K562 (cell line): ENCODE data around the gene CDCA3. TPM values are rescaled to one million over a fixed set of nuclear protein-coding genes. Genes with fewer than 3 reads are reported as not detected.

Experiments
- ATAC-seq: fragments of 200-7000 bp; cut with Tn5 transposase; 3 replicates; pipeline ENCODE4 v1.9.1; 2020; ENCODE audit warnings: moderate library complexity
- BruUV-seq: library from RNA; stranded (reverse); fragments of 400-500 nt; replicated peaks from 2 replicates; lab custom pipeline; 2021; lab: Mats Ljungman, UMichigan
- CTCF ChIA-PET: fragments of 300-600 bp; formaldehyde crosslinking; extraction: SDS; loops from one replicate; lab custom pipeline; 2021; ENCODE audit warnings: low intra/inter-chr PET ratio; lab: Yijun Ruan, JAX
- POLR2A ChIA-PET: fragments of 300-600, 350-650 bp; sonication (Branson Sonifier 250); formaldehyde crosslinking; extraction: SDS; loops from one replicate; lab custom pipeline; 2021; ENCODE audit warnings: antibody characterized with exemption, inconsistent platforms; lab: Yijun Ruan, JAX
- DNase-seq, 4 experiments: peaks; one replicate each; pipeline versions ENCODE4 v3.0.0 to v3.0.0-alpha.2; 2011 to 2018; ENCODE audit warnings: low spot score in 3 of 4, mixed read lengths in 3 of 4; ENCODE audit errors: extremely low read depth in 1 of 4
- FAIRE-seq: peaks from 2 replicates; lab custom pipeline; 2011; peaks lifted over from hg19 to GRCh38; lab: Jason Lieb, UNC
- H2AFZ ChIP-seq: 2 replicates; pipeline ENCODE4 v1.6.0; 2011; ENCODE audit warnings: low read depth, low read length, control low read depth, inconsistent platforms
- H3K27ac ChIP-seq: fragments of 200-600 bp; 3 replicates; pipeline ENCODE4 v1.8.0; 2011; ENCODE audit warnings: low read depth, mild to moderate bottlenecking, control low read depth, inconsistent platforms, low read length, moderate library complexity, mixed read lengths; ENCODE audit errors: extremely low read depth
- H3K27me3 ChIP-seq, 2 experiments: fragments of 300-600 bp in 1 of 2; 2 replicates in 1 of 2; 3 replicates in 1 of 2; pipeline versions ENCODE4 v1.6.0 to v1.8.0; 2011; ENCODE audit warnings: inconsistent platforms in 2 of 2, low read length in 2 of 2, mild to moderate bottlenecking in 1 of 2, mixed read lengths in 1 of 2, moderate library complexity in 1 of 2; ENCODE audit not compliant: control insufficient read depth in 2 of 2, insufficient read depth in 2 of 2
- H3K36me3 ChIP-seq: fragments of 300-600 bp; 3 replicates; pipeline ENCODE4 v1.8.0; 2011; ENCODE audit warnings: mild to moderate bottlenecking, low read length, inconsistent platforms; ENCODE audit not compliant: control insufficient read depth, insufficient read depth
- H3K4me1 ChIP-seq, 2 experiments: fragments of 200-600 bp in 1 of 2; replicated peaks in 1 of 2; 2 replicates in 1 of 2; 3 replicates in 1 of 2; pipeline versions ENCODE4 v1.5.1 to v1.8.0; 2011; ENCODE audit warnings: inconsistent platforms in 2 of 2, low read length in 2 of 2, mild to moderate bottlenecking in 1 of 2, mixed read lengths in 1 of 2, moderate library complexity in 1 of 2; ENCODE audit not compliant: control insufficient read depth in 2 of 2, insufficient read depth in 2 of 2
- H3K4me2 ChIP-seq: 2 replicates; pipeline ENCODE4 v1.6.1; 2011; ENCODE audit warnings: low read length, control low read depth, inconsistent platforms, mixed read lengths; ENCODE audit not compliant: insufficient read depth
- H3K4me3 ChIP-seq: fragments of 200-600 bp; sonication (generic), shearing (Covaris generic); 2 replicates; pipeline ENCODE4 v1.5.1; 2016; ENCODE audit warnings: control low read depth, inconsistent platforms
- H3K79me2 ChIP-seq: fragments of 200-600 bp; 3 replicates; pipeline ENCODE4 v1.8.0; 2011; ENCODE audit warnings: low read length, inconsistent platforms; ENCODE audit not compliant: control insufficient read depth, insufficient read depth
- H3K9ac ChIP-seq, 2 experiments: 2 replicates each; pipeline versions ENCODE4 v1.6.0 to v1.6.1; 2011; ENCODE audit warnings: low read depth in 2 of 2, low read length in 2 of 2, control low read depth in 1 of 2, inconsistent platforms in 1 of 2, mild to moderate bottlenecking in 1 of 2, mixed read lengths in 1 of 2; ENCODE audit not compliant: insufficient read depth in 1 of 2
- H3K9me1 ChIP-seq: one replicate; pipeline ENCODE4 v1.6.0; 2011; ENCODE audit warnings: inconsistent platforms, mild to moderate bottlenecking, low read length, moderate library complexity; ENCODE audit not compliant: control insufficient read depth, insufficient read depth
- H3K9me3 ChIP-seq: replicated peaks from 2 replicates; pipeline ENCODE4 v1.5.1; 2011; ENCODE audit warnings: low read depth, low read length, inconsistent platforms; ENCODE audit not compliant: control insufficient read depth, insufficient read depth
- H4K20me1 ChIP-seq: replicated peaks from 2 replicates; pipeline ENCODE4 v1.6.1; 2011; ENCODE audit warnings: low read length, inconsistent platforms, mixed read lengths; ENCODE audit not compliant: control insufficient read depth, insufficient read depth
- DMBX1 ChIP-seq: fragments of 250-450 bp; sonication (Bioruptor Pico); IDR thresholded peaks from 2 replicates; pipeline ENCODE4 v1.8.0; 2022; ENCODE audit warnings: inconsistent platforms, mild to moderate bottlenecking, moderate library complexity, borderline replicate concordance
- E2F3 ChIP-seq: fragments of 250-450 bp; sonication (Bioruptor Pico); IDR thresholded peaks from 2 replicates; pipeline ENCODE4 v1.4.0; 2020; ENCODE audit warnings: mild to moderate bottlenecking
- KHSRP ChIP-seq: fragments of 450-650 bp; IDR thresholded peaks from 2 replicates; pipeline ENCODE4 v1.6.1; 2017
- NFIX ChIP-seq: fragments of 250-450 bp; sonication (Bioruptor Pico); IDR thresholded peaks from 2 replicates; pipeline ENCODE4 v1.4.0; 2020; ENCODE audit warnings: low read depth, mild to moderate bottlenecking, moderate library complexity
- PHB2 ChIP-seq: fragments of 450-650 bp; IDR thresholded peaks from 2 replicates; pipeline ENCODE4 v1.6.1; 2017; ENCODE audit warnings: low read depth
- SREBF1 ChIP-seq: fragments of 150-350 bp; IDR thresholded peaks from 2 replicates; pipeline ENCODE4 v1.6.1; 2014; ENCODE audit warnings: antibody characterized with exemption, low read depth, low read length, borderline replicate concordance
- TRIM28 ChIP-seq: fragments of 450-650 bp; IDR thresholded peaks from 2 replicates; pipeline ENCODE4 v1.6.1; 2017
- ZFP36 ChIP-seq: fragments of 150-350 bp; IDR thresholded peaks from 2 replicates; pipeline ENCODE4 v1.6.1; 2018; ENCODE audit warnings: low read length, low read depth; ENCODE audit not compliant: partially characterized antibody
- ZNF133 ChIP-seq: fragments of 250-450 bp; sonication (Bioruptor Pico); IDR thresholded peaks from 2 replicates; pipeline ENCODE4 v1.4.0; 2020; ENCODE audit warnings: mild to moderate bottlenecking
- ZNF197 ChIP-seq: fragments of 200-800 bp; sonication (Bioruptor generic); IDR thresholded peaks from 2 replicates; pipeline ENCODE4 v1.6.1; 2016; ENCODE audit warnings: low read depth, missing genetic modification characterization, missing compliant biosample characterization
- ZNF41 ChIP-seq: fragments of 250-450 bp; sonication (Bioruptor Pico); conservative IDR thresholded peaks from 2 replicates; pipeline ENCODE4 v1.4.0; 2020; ENCODE audit warnings: mild to moderate bottlenecking
- ZNF766 ChIP-seq: fragments of 200-800 bp; sonication (Bioruptor generic); conservative IDR thresholded peaks from 2 replicates; pipeline ENCODE4 v1.6.1; 2016; ENCODE audit warnings: missing genetic modification characterization, missing compliant biosample characterization
- WGBS: fragments of 100-300 bp; shearing (Covaris generic); methylation state at CpG from one replicate; pipeline ENCODE4 v1.1.6; 2016; ENCODE audit warnings: low coverage, mixed read lengths; ENCODE audit not compliant: insufficient coverage; ENCODE audit errors: missing lambda C conversion rate; 5-methylcytosine and 5-hydroxymethylcytosine counted together
- in situ Hi-C: fragments of 300-500 bp; cut with MboI; formaldehyde crosslinking; loops from 4 replicates; pipeline ENCODE4 v1.15.0; 2018; ENCODE audit warnings: inconsistent platforms, mixed read lengths
- intact Hi-C: fragments of 100-400 bp; cut with micrococcal nuclease; formaldehyde crosslinking; loops from 2 replicates; pipeline ENCODE4 v1.14.2; 2022
- polyA plus RNA-seq, 8 experiments: library from polyadenylated mRNA; depleted of rRNA in 4 of 8; stranded (reverse) in 5 of 8; unstranded in 3 of 8; fragments of >200 nt; fragmentation: Nextera tagmentation in 2 of 8; fragmentation: Illumina TruSeq in 1 of 8; extraction: Ambion mirVana in 2 of 8; extraction: Trizol in 1 of 8; gene quantifications; 2 replicates each; pipeline versions ENCODE4 v1.2.1 to v1.2.3, GENCODE V29; 2011 to 2014; ENCODE audit warnings: inconsistent platforms in 1 of 8, missing spikeins in 1 of 8
- total RNA-seq, 7 experiments: library from RNA; depleted of rRNA in 6 of 7; stranded (reverse); fragments of >200 nt in 6 of 7; fragmentation: Illumina TruSeq in 2 of 7; extraction: Trizol in 2 of 7; gene quantifications; 2 replicates each; pipeline versions ENCODE4 v1.2.1 to v1.2.3, GENCODE V29; 2011 to 2021; ENCODE audit warnings: low replicate concordance in 1 of 7
- TF ChIP-seq, protein P1 (sequence below): fragments of 250-450 bp; sonication (Bioruptor Pico); IDR thresholded peaks from 2 replicates; pipeline ENCODE4 v1.6.1; 2021; ENCODE audit warnings: mild to moderate bottlenecking
- TF ChIP-seq, protein P2 (sequence below): sonication (generic); formaldehyde crosslinking; IDR thresholded peaks from 2 replicates; pipeline ENCODE4 v1.9.0; 2022; ENCODE audit warnings: mild to moderate bottlenecking, missing genetic modification reagents

The CDCA3 gene
- total and polyA plus RNA-seq, 9 of the 15 experiments (the other 6 are each of a cell fraction or from before 2014, with no cell fraction given) = 24.2 to 80.8 (median 55.1) TPM

- DNase-seq (no peak), FAIRE-seq (no peak), ATAC-seq (no peak)
- Histone ChIP-seq H3K27me3 (no peaks in the 10 kb centered on the region), H3K4me3 (no peak overlapping the region), H3K27ac (no peak overlapping the region), H3K79me2 (no peaks in the 10 kb centered on the region), H3K4me2 (no peak overlapping the region), H4K20me1 (no peaks in the 10 kb centered on the region; the same call in 1 of the 2 replicates), H3K9me3 (no peaks in the 10 kb centered on the region), H3K9me1 (no peaks in the 10 kb centered on the region), H2AFZ (no peak overlapping the region), H3K4me1 (peaks cover 10 to 46% of the 10 kb centered on the region in 2 experiments; a peak in 4 of 5 replicates), H3K9ac (no peak overlapping the region), H3K36me3 (peaks cover 54% of the 10 kb centered on the region; the same call in 2 of the 3 replicates)
- TF ChIP-seq ZNF133 (CRISPR knock-in tag) = no peak
- no peak for TF ChIP-seq TRIM28
- no peak for TF ChIP-seq ZNF766 (CRISPR knock-in tag)
- TF ChIP-seq ZNF197 (CRISPR knock-in tag) = no peak
- no peak for TF ChIP-seq DMBX1
- TF ChIP-seq, protein P1, sequence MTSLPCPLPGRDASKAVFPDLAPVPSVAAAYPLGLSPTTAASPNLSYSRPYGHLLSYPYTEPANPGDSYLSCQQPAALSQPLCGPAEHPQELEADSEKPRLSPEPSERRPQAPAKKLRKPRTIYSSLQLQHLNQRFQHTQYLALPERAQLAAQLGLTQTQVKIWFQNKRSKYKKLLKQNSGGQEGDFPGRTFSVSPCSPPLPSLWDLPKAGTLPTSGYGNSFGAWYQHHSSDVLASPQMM (CRISPR knock-in tag) = no peak
- no peak for TF ChIP-seq ZFP36
- no peak for TF ChIP-seq SREBF1
- TF ChIP-seq, protein P2, sequence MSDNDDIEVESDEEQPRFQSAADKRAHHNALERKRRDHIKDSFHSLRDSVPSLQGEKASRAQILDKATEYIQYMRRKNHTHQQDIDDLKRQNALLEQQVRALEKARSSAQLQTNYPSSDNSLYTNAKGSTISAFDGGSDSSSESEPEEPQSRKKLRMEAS (CRISPR knock-in tag) = no peak
- TF ChIP-seq NFIX (CRISPR knock-in tag) = no peak
- no peak for TF ChIP-seq ZNF41 (CRISPR knock-in tag)
- TF ChIP-seq PHB2 = no peak
- no peak for TF ChIP-seq E2F3 (CRISPR knock-in tag)
- TF ChIP-seq KHSRP = no peak
- in situ Hi-C loops = no loop called here
- 87% methylated on average over 14 of the region's 16 CpGs for WGBS
- ChIA-PET POLR2A (interaction anchor here (0.7 to 4.7 kb wide), 5 partner anchors 8 to 225 kb away, joined by 3 to 39 read pairs (median 8); partner anchors contain the start of genes CDCA3, TPI1 and USP5), CTCF (no interaction called here)
- no TSS peak for BruUV-seq
- intact Hi-C loops = no loop called here
Measured at GRCh38 chr12:6838854-6839253, 12.2 kb downstream of the CDCA3 start.
